IPS-11a (cell line): ENCODE measurements around the gene ZNF579.
"Not testable (repeated sequence)": the region's sequence is repeated elsewhere in the genome, so short reads cannot be mapped to it uniquely, and the experiment has no call there.

Source experiments
- H3K4me3 ChIP-seq: one replicate; pipeline ENCODE4 v1.5.1; 2013; ENCODE audit warnings: low read depth, low read length, control low read depth

ZNF579 gene

DNA sequence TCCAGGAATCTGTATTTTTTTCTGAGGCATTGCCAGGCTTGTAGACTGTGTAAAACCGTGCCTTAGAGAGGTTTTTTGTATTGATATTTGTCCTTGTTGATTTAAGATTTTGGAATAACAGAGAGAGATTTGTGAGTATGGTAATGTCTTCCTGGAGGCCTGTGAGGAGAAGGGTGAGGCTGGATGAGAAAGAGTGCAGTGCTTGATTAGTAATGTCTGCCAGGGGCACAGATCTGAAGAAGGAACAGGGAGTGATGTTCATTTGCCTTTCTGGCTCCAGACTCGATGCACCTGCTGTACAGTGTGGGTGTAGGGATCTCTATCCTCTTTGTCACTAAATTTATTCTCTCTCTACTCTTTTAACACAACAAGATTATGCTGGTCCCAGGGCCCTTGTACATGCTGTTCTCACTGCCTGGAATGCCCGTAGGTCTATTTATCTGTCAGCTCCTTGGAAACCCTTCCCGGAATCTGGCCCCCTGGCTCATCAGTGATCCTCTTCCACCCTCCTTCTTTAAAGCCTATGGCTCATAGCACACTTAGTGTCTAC is 14.4 kb upstream of the ZNF579 start:
- no peak overlapping the region for H3K4me3 ChIP-seq

DNA sequence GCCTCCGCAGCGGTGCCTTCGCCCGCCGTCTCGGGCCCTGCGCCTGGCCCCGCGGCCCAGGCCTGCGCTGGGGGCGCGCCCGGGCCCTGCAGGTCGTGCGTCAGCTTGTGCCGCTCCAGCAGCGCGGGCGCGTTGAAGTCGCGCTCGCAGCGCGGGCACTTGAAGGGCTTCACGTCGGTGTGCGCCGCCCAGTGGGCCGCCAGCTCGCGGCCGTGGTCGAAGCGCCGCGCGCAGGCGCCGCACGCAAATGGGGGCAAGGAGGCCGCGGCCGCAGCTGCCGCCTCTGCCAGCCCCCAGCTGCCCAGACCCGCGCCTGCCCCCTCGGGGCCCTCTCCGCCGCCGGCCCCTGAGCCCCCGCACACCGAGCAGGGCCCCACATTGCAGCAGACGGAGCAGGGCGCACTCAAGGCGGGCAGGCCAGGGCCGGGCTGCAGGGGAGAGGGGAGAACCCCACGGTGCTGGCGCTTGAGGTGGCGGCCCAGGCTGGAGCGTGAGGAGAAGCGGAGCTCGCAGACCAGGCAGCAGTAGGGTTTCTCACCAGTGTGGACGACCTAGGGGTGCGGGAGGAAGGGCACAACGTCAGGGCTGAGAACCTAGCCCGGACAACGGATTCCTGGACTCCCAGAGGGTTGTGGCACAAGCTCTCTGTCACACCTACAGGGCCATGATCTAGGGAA is 12.6 kb upstream of the ZNF579 start:
- no peak overlapping the region for H3K4me3 ChIP-seq

DNA sequence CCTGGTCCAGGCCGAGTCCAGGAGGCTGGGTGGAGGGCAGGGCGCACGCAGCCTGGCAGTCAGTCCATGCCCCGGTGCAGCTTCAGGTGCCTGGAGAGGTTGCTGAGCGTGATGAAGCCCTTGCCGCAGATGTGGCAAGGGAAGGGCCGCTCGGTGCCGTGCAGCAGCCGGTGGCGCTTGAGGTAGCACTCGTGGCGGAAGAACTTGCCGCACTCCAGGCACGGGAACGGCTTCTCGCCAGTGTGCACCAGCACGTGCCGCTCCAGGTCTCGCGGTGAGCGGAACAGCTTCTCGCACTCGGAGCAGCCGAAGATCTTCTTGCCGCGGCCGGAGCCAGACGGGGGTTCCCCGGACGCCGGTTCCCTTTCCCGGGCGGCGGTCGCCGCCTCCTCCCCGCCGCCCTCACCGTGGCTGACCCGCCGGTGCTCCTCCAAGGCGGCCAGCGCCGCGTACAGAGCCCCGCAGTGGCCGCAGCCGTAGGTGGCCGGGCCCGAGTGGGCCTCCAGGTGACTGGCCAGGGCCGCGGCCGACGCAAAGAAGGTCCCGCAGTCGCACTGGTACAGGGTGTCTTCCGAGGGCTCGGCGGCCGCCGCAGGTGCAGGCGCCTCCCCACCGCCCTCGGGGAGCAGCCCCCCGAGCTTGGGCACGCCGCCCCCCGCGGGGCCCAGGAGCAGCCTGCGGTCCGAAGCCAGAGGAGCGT is 11.9 kb upstream of the ZNF579 start:
- H3K4me3 ChIP-seq = no peak overlapping the region

DNA sequence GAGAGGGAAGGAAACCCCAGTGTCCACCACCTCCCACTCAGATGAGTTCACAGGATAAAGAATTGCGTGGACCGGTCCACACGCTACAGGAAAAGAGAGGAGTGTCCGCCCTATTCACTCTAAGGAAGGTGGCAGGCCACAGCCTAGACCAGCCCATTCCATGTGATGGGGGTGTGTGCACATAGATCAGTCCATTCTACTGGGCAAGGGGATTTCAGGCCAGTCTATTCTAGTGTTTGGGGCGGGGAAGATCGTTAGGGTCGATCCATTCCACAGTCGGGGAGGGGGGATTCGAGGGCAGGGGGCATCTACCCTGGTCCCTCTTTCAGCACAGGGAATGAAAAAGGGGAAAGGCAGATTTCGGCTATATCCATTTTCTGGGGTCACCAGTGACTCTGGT is 10.9 kb upstream of the ZNF579 start:
- no peak overlapping the region for H3K4me3 ChIP-seq

DNA sequence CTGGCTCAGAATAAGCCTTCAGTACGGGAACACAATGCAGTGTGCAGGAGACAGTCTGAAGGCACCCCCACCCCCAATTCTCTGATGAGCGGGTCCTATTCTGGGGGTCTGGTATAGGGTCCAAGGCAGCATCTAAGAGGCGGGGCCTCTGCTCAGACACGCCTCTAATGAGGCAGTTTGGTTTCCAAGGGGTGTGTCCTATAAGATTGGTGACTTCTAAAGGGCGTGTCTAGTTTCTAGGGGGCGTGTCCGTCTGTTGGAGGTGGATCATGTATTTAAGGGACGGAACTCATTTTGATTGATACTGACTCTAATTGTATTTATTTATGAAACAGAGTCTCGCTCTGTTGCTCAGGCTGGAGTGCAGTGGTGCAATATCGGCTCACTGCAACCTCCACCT is 10.0 kb upstream of the ZNF579 start:
- H3K4me3 ChIP-seq = no peak overlapping the region

DNA sequence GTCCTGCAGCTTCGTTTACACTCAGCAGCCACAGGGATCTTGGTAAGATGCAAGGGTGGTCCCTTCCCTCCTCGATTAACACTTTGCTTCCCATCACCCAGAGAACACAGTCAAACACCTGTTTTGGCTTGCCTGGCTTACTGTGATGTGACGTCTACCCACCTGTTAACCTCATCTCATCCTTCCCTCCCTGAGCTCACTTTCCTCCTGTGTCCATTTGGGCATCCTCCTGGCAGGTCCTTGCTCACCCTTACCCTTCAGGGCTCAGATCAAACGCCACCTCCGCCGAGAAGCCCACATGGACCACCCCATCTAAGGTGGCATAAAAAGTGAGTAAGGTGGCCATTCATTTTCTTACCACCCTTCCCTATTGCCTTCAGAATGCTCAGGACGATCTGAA is 9.5 kb upstream of the ZNF579 start:
- no peak overlapping the region for H3K4me3 ChIP-seq

DNA sequence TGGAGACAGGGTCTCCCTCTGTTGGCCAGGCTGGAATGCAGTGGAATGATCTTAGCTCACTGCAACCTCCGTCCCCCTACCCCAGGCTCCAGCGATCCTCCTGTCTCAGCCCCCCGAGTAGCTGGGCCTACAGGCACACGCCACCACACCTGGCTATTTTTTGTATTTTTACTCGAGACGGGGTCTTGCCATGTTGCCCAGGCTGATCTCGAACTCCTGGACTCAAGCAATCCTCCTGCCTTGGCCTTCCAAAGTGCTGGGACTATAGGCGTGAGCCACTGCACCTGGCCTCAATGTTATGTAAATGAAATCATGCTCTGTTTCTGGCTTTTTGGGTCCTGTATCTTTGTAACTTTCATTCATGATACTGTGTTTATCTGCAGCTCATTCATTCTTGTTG is 8.1 kb upstream of the ZNF579 start:
- H3K4me3 ChIP-seq = no peak overlapping the region

DNA sequence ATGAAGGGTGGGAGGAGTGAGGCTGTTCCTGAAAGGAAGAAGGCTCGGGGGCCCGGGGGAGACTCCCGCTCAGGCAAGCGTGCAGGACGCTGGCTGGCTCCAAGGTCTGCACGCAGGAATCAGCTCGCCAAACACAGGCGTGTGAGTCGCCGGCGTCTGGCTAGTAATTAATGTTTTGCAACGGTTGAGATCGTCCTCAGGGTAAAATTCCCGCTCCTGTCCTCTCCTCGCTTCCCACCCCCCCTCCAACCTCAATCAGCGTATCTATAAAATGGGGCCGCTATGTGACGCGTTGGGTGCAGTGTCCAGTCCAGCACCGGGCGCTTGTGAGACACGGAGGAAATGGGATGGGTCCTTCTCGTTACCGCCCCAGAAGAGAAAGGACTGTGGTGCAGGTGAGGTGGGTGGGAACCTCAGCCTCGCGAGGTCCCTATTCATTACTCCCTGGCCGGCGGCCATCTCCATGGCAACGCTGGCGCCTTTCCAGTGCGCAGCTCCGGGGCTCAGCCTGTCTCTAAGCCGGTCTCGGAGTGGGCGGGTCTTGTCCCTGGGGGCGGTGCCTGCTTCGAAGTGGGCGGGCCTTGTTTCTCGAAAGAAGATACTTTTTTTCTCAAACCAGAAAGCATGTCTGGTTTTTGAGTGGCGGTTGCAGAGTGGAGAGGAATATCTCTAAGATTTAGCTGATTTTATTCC is 6.5 kb upstream of the ZNF579 start:
- H3K4me3 ChIP-seq = peak overlapping the region; percentile 21

DNA sequence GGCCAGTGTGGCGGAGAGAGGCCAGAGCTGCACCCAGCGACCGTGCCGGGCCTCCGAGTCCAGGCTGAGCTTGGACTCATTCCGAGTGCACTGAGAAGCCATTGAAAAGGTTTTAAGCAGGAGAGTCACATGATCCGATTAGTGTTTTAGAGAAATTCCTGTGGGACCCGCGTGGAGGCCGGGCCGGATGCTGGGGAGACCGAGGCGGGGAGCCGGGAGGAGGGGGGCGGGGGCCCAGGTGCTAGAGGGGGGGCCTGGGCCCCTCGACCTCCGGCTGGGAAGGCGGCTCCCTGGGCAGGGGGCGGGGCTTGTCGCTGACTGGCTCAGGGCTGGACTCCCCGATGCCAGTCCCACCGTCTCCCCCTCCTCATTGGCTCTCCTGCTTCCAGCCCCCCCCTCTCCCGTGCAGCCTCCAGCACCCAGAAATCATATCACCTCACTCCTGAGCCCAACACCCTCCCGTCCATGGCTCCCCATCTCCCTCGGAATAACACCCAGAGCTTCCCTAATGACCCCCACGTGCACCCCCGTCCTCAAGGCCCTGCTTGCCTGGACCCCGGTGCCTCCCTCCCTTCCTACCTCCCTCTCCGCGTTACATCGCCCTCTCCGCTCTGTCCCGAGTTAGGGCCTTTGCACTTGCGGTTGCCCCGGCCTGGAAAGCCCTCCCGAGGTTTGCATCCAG is 5.2 kb upstream of the ZNF579 start:
- H3K4me3 ChIP-seq = peak overlapping the region; percentile 28

DNA sequence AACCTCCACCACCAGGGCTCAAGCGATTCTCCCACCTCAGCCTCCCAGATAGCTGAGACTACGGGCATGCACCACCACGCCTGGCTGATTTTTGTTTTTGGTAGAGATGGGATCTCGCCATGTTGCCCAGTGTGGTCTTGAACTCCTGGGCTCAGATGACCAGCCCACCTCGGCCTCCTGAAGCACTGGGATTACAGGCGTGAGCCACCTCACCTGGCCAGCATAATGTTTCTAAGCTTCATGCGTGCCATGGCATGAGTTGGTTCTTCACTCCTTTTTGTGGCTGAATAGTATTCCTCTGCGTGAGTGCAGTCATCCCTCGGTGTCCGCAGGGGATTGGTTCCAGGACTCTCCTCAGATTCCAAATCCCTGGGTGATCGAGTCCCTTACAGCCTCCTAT is 4.2 kb upstream of the ZNF579 start:
- H3K4me3 ChIP-seq = no peak overlapping the region

DNA sequence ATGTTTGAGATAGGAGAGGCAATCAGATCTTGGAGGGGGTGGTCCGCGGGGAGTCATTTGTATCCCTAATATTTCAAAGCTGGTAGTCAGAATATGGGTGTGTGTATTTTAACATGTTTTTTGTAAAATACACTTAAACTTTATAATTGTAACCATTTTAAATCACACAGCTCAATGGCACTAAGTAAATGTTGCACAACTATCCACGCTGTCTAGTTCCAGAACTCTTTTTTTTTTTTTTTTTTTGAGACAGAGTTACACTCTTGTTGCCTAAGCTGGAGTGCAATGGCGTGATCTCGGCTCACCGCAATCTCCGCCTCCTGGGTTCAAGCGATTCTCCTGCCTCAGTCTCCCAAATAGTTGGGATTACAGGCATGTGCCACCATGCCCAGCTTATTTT is 3.2 kb upstream of the ZNF579 start:
- H3K4me3 ChIP-seq = not testable (repeated sequence)

DNA sequence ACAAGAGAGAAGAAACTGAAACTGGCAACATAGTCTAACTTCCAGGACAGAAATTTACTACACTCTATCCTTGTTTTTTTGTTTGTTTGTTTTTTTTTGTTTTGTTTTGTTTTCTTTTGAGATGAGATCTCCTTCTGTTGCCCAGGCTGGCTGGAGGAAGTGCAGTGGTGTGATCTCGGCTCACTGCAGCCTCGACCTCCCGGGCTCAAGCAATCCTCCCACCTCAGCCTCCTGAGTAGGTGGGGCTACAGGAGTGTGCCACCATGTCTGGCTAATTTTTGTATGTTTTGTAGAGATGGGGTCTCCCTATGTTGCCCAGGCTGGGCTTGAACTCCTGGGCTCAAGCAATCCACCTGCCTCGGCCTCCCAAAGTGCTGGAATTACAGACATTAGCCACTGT is 1.6 kb upstream of the ZNF579 start:
- H3K4me3 ChIP-seq = not testable (repeated sequence)

DNA sequence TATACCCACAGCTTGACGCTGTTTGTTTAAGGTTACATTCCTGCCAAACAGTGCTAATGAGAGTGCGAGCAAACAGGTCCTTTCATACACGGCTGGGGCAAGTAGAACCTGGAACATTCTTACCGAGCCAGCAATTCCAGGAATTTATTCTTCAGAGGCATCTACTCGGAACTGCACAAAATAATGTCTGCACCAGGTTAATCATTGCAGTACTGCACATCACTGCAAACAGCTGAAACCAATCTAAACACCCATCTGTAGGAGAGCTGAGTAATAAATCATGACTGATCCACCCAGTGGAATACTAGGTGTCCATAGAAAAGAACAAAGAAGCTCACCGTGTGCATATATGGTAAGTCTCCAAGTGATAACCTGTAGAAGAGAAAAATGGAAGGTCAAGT is 1.2 kb upstream of the ZNF579 start:
- H3K4me3 ChIP-seq = no peak overlapping the region

DNA sequence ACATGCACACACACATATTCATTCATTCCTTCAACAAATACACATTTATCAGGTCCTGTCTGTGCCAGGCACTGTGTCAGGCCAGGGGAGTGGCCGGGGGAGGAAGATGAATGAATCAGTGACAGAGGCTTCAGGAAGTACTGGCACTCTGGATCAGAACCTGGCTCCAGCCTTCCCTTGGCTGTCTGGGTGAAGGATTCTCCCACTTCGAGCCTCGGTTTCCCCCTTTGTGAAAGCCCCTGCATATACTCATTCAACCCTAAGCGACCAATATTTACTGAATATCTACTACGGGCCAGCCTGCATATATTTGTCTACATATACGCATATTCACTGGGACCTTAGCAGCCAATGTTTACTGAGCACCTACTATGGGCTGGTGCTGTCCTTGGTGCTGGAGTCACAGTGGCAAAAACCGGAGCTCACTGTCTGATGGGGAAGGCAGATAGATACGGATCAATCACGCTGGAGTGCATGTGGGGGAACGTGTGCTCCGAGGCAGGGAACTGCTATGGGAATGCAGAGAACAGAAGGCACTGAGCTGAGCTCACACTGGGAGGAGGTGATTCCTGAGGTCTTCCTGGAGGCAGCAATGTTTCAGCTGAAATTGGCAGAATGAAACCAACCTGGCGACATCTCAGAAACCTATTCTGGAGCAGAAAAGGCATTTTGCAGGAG is 636 bp upstream of the ZNF579 start:
- peak overlapping the region; percentile 20 for H3K4me3 ChIP-seq

DNA sequence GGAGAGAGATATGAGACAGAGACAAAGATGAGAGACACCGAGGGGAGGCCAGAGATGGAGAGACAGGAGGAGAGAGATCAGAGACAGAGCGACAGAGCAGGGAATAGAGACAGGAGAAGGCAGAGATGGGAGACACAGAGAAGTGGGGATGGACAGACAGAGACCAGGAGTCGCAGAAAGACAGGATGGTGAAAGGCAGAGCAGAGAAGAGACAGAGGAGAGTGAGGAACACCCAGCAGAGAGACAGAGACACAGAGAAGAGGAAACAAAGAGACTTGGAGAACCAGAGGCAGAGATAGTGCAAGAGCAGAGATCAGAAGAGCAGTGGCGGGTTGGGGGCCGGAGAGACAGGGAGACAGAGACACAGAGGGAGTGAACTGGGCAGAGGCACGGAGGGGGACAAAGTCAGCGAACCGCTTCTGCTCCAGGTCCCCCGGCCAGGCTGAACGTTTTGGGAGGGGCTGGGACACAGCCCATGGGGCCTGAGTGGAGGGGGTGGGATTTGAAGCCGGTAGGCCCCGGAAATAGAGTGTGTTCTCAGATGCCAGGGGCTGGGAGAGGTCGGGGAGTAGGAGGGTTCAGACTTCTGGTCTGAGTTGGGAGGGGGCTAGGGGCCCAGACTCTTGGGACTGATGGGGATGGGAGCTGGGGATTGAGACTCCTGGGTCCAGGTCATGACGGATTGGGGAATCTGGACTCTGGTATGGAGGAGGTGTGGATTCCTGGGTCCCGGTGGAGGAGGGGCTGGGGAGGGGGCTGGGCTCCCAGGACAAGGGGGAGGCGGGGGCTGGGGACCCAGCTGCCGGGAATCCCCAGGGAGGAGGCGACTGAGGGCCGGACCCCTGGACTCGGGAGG is 654 bp downstream of the ZNF579 start:
- peak overlapping the region; percentile 74 for H3K4me3 ChIP-seq

DNA sequence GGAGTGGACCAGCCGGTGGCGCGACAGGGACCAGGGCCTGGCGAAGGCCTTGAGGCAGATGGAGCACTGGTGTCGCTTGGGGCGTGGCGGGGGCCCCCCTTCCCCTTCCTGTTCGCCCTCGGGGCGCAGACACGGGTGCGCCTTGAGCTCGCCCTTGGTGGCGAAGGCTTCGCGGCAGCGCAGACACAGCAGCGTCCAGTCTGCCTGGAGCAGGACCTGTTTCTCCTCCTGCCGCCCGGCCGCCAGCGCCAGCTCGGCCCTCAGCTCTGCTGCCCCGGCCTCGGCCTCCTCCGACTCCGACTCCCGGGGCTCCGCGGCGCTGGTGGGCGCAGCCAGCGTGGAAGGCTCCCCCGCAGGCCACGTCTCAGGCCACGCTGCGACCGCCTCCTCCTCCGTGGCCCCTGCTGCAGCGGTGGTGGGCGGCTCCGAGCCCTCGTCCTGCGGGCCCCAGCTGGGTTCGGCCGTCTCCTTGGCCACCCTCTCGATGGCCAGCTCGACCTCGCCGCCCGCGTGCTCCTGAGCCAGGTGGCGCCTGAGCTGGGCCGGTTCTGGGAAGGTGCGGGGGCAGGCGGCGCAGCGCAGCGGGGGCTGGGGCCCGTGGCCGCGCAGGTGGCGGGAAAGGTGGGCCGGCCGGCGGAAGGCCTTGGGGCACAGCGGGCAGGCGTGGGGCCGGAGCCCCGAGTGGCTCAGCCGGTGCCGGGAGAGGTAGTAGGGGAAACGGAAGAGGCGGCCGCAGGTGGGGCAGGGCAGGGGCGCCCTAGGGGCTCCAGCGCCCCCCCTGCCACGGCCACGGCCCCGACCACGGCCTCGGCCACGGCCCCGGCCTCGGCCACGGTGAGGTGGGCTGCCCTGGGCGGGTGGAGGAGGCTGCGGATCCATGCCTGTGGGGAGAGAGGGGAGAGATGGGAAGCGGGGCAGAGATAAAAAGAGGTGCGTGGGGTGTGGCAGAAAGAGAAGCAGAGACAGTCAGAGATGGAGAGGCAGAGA is 1.6 kb downstream of the ZNF579 start:
- peak overlapping the region; percentile 74 for H3K4me3 ChIP-seq

DNA sequence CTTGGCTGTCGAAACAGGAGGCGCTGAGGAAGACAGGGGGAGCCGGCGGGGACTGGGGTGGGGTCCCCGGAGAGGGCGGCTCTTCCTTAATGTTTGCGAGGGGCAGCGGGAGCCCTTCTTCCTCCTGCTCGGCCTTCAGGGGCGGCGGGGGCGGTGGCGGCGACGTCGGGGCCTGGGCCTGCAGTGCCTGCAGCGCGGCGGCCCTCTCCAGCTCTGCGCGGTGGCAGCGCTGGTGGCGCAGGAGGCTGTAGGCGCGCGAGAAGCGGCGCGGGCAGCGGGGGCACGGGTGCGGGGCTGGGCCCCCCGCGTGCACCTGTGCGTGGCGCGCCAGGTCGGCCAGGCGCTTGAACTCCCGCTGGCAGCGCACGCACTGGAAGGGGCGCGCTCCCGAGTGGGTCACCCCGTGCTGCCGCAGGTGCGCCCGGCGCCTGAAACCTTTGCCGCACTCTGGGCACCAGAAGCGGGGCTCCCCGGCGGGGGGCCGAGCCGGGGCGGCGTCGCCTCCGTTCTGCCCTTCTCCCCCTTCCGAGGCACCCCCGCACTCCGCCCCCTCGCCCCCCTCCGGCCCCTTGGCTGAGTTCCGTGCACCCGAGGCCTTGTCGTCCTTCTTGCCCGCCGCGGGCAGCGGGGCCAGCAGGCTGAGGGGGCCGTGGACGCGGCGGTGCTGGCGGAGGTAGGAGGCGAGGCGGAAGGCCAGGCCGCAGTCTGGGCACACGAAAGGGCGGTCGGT is 2.5 kb downstream of the ZNF579 start:
- no peak overlapping the region for H3K4me3 ChIP-seq

DNA sequence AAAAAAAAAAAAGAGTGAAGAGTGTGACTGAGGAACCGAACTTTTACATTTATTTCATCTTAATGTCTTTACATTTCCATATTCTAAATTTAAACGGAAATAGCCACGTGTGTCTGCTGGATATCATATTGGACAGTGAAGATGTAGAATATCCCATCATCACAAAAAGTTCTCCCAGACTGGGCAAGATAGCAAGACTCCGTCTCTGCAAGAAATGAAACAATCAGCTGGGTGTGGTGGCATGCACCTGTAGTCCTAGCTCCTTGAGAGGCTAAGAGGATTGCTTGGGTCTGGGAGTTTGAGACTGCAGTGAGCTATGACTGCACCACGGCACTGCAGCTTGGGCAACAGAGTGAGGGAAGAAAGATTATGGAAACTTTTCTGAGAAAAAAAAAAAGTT is 3.9 kb downstream of the ZNF579 start:
- H3K4me3 ChIP-seq = no peak overlapping the region
